DOHH2 (cell line): Measurements from ENCODE around the gene LTO1.
"Not testable (repeated sequence)": the region's sequence is repeated elsewhere in the genome, so short reads cannot be mapped to it uniquely, and the experiment has no call there.

Experiments used
- H3F3A ChIP-seq: fragments of 200-600 bp; sonication (generic), shearing (Covaris generic); 2 replicates; pipeline ENCODE4 v1.6.0; 2016; ENCODE audit warnings: antibody characterized with exemption, mild to moderate bottlenecking; ENCODE audit not compliant: control insufficient read depth, insufficient read depth
- H3K27ac ChIP-seq: fragments of 200-600 bp; sonication (generic); 2 replicates; pipeline ENCODE4 v1.5.1; 2014; ENCODE audit warnings: low read depth, mild to moderate bottlenecking, low read length, moderate library complexity
- H3K27me3 ChIP-seq: fragments of 200-600 bp; sonication (generic); 2 replicates; pipeline ENCODE4 v1.6.1; 2014; ENCODE audit warnings: mild to moderate bottlenecking, low read length, mixed read lengths; ENCODE audit not compliant: control insufficient read depth
- H3K36me3 ChIP-seq: fragments of 200-600 bp; sonication (generic); 2 replicates; pipeline ENCODE4 v1.6.1; 2014; ENCODE audit warnings: mild to moderate bottlenecking, low read length, moderate library complexity, mixed read lengths; ENCODE audit not compliant: control insufficient read depth
- H3K4me1 ChIP-seq: fragments of 200-600 bp; sonication (generic); 2 replicates; pipeline ENCODE4 v1.6.1; 2014; ENCODE audit warnings: mild to moderate bottlenecking, low read length, mixed read lengths; ENCODE audit not compliant: control insufficient read depth
- H3K4me2 ChIP-seq: fragments of 200-600 bp; sonication (generic); 2 replicates; pipeline ENCODE4 v1.6.0; 2014; ENCODE audit warnings: mild to moderate bottlenecking, low read length, moderate library complexity
- H3K4me3 ChIP-seq: fragments of 200-600 bp; sonication (generic); 2 replicates; pipeline ENCODE4 v1.5.1; 2014; ENCODE audit warnings: mild to moderate bottlenecking, low read length, mixed read lengths
- H3K79me2 ChIP-seq: fragments of 200-600 bp; sonication (generic); 2 replicates; pipeline ENCODE4 v1.6.1; 2014; ENCODE audit warnings: mild to moderate bottlenecking, low read length, mixed read lengths; ENCODE audit not compliant: control insufficient read depth
- H3K9me2 ChIP-seq: fragments of 200-600 bp; sonication (generic); replicated peaks from 2 replicates; pipeline ENCODE4 v1.6.1; 2014; ENCODE audit warnings: mild to moderate bottlenecking, low read length, mixed read lengths; ENCODE audit not compliant: control insufficient read depth
- H3K9me3 ChIP-seq: fragments of 200-600 bp; sonication (generic); 2 replicates; pipeline ENCODE4 v1.6.1; 2014; ENCODE audit warnings: antibody characterized with exemption, low read length, mixed read lengths; ENCODE audit not compliant: control insufficient read depth, insufficient read depth
- H4K20me1 ChIP-seq: fragments of 200-600 bp; sonication (generic); 2 replicates; pipeline ENCODE4 v1.6.0; 2014; ENCODE audit warnings: low read depth, mild to moderate bottlenecking, antibody characterized with exemption, low read length, moderate library complexity; ENCODE audit not compliant: control insufficient read depth, insufficient read depth
- CTCF ChIP-seq: fragments of 200-600 bp; sonication (generic); IDR thresholded peaks from one replicate; pipeline ENCODE4 v1.5.1; 2014; ENCODE audit warnings: antibody characterized with exemption, mild to moderate bottlenecking, low read depth, low read length; ENCODE audit not compliant: poor library complexity, severe bottlenecking
- EZH2phosphoT487 ChIP-seq: fragments of 200-600 bp; sonication (generic); IDR thresholded peaks from 2 replicates; pipeline ENCODE4 v1.6.1; 2017; ENCODE audit warnings: borderline replicate concordance, mild to moderate bottlenecking, antibody characterized with exemption, low read length, moderate library complexity, mixed read lengths

LTO1 gene

GRCh38 chr11:69624293-69624692 is 50.9 kb downstream of the LTO1 start:
- no peak for TF ChIP-seq CTCF
- no peak for TF ChIP-seq EZH2phosphoT487

GRCh38 chr11:69622097-69622681 is 53.0 kb downstream of the LTO1 start:
- not testable (repeated sequence) for H3K4me2 ChIP-seq, H3K79me2 ChIP-seq, H3K9me2 ChIP-seq, H3K27me3 ChIP-seq, H3K9me3 ChIP-seq, H3K4me1 ChIP-seq, H3K4me3 ChIP-seq, H4K20me1 ChIP-seq, H3K36me3 ChIP-seq, H3K27ac ChIP-seq, H3F3A ChIP-seq

More at GRCh38 chr11:69624293-69624692, 50.9 kb downstream of the LTO1 start:
- Histone ChIP-seq H3F3A (no peaks in the 10 kb centered on the region), H3K4me1 (no peaks in the 10 kb centered on the region), H3K27me3 (no peaks in the 10 kb centered on the region), H3K79me2 (no peaks in the 10 kb centered on the region), H3K36me3 (no peaks in the 10 kb centered on the region), H3K9me3 (no peaks in the 10 kb centered on the region), H4K20me1 (no peaks in the 10 kb centered on the region), H3K9me2 (no peaks in the 10 kb centered on the region), H3K27ac (no peak overlapping the region), H3K4me2 (no peak overlapping the region), H3K4me3 (no peak overlapping the region)

GRCh38 chr11:69620683-69621290 is 54.4 kb downstream of the LTO1 start:
- no peaks in the 10 kb centered on the region for H3K9me2 ChIP-seq
- H3K36me3 ChIP-seq: no peaks in the 10 kb centered on the region
- no peaks in the 10 kb centered on the region for H3F3A ChIP-seq
- no peak overlapping the region for H3K4me3 ChIP-seq
- H3K4me1 ChIP-seq: no peaks in the 10 kb centered on the region
- no peaks in the 10 kb centered on the region for H4K20me1 ChIP-seq
- H3K4me2 ChIP-seq: no peak overlapping the region
- no peaks in the 10 kb centered on the region for H3K27me3 ChIP-seq
- H3K27ac ChIP-seq: no peak overlapping the region
- no peaks in the 10 kb centered on the region for H3K79me2 ChIP-seq
- H3K9me3 ChIP-seq: no peaks in the 10 kb centered on the region
- TF ChIP-seq EZH2phosphoT487 (no peak), CTCF (no peak)

- no peaks in the 10 kb centered on the region for H3K79me2 ChIP-seq
- H4K20me1 ChIP-seq: no peaks in the 10 kb centered on the region
- no peaks in the 10 kb centered on the region for H3K9me3 ChIP-seq
- H3K4me2 ChIP-seq: no peak overlapping the region
- H3K4me3 ChIP-seq: no peak overlapping the region
- H3K27ac ChIP-seq: no peak overlapping the region
- no peaks in the 10 kb centered on the region for H3F3A ChIP-seq
- H3K9me2 ChIP-seq: no peaks in the 10 kb centered on the region
- H3K36me3 ChIP-seq: no peaks in the 10 kb centered on the region
- no peaks in the 10 kb centered on the region for H3K4me1 ChIP-seq
- no peaks in the 10 kb centered on the region for H3K27me3 ChIP-seq
- TF ChIP-seq CTCF: no peak
- no peak for TF ChIP-seq EZH2phosphoT487
Measured at GRCh38 chr11:69618237-69618636, 56.9 kb downstream of the LTO1 start.
